Measurements from ENCODE around the gene KRT12.

Gene KRT12

GRCh38 chr17:40812639-40813038, 54.4 kb downstream of the KRT12 start:
- no peak for DNase-seq

Data from stimulated activated CD4-positive, alpha-beta T cell treated with anti-CD3 and anti-CD28 coated beads, Interleukin-4, amount 100 ng/mL, for 24 hours (primary cell).